Gastrocnemius medialis (tissue), 4 donors: ENCODE data around the gene RCVRN. TPM values are rescaled to one million over a fixed set of nuclear protein-coding genes. Genes with fewer than 3 reads are reported as not detected.

ENCODE experiments used
- ATAC-seq, 2 donors: fragments of 150-250 bp; one replicate each; pipeline ENCODE4 v1.9.1; 2016
- DNase-seq, 2 donors: peaks; one replicate each; pipeline ENCODE4 v3.0.0-alpha.2; 2019
- H3K27ac ChIP-seq, 4 donors: fragments of 200-600 bp; sonication (generic); 1 replicate in 1 of 4; 2 replicates in 3 of 4; pipeline ENCODE4 v1.5.1; 2016 to 2018; ENCODE audit warnings: mild to moderate bottlenecking in 2 of 4, moderate library complexity in 1 of 4
- H3K27me3 ChIP-seq, 3 donors: fragments of 200-600 bp; sonication (generic) in 2 of 3; 1 replicate in 1 of 3; 2 replicates in 2 of 3; pipeline versions ENCODE4 v1.5.1 to v1.6.0; 2016 to 2019; ENCODE audit warnings: mild to moderate bottlenecking in 1 of 3, moderate library complexity in 1 of 3
- H3K36me3 ChIP-seq, 2 donors: fragments of 200-600 bp; sonication (generic) in 1 of 2; one replicate each; pipeline ENCODE4 v1.5.1; 2017 to 2018
- H3K4me1 ChIP-seq, 2 donors: fragments of 200-600 bp; sonication (generic) in 1 of 2; one replicate each; pipeline ENCODE4 v1.5.1; 2016 to 2017; ENCODE audit warnings: mild to moderate bottlenecking in 2 of 2
- H3K4me3 ChIP-seq, 4 donors: fragments of 200-600 bp; sonication (generic) in 3 of 4; 1 replicate in 1 of 4; 2 replicates in 3 of 4; pipeline ENCODE4 v1.5.1; 2016 to 2019; ENCODE audit warnings: mild to moderate bottlenecking in 2 of 4
- H3K9me3 ChIP-seq, 3 donors: fragments of 200-600 bp; sonication (generic) in 2 of 3; 1 replicate in 1 of 3; 2 replicates in 2 of 3; pipeline ENCODE4 v1.5.1; 2016 to 2019
- POLR2A ChIP-seq, 2 donors: fragments of 450-650 bp; IDR thresholded peaks; one replicate each; pipeline ENCODE4 v1.6.1; 2017; ENCODE audit warnings: antibody characterized with exemption in 2 of 2, mild to moderate bottlenecking in 2 of 2, moderate library complexity in 2 of 2
- in situ Hi-C, 4 donors: fragments of 200-750 bp; cut with MboI; loops; one replicate each; pipeline versions ENCODE4 v1.15.0 to v1.8.0; 2017; ENCODE audit warnings: low sequenced_read_pairs in 4 of 4
- intact Hi-C: fragments of 100-400 bp; cut with DNase I; formaldehyde crosslinking; loops from one replicate; pipeline ENCODE4 v1.15.1; 2023; ENCODE audit warnings: low total_unique reads
- total RNA-seq, 4 donors: library from RNA; depleted of rRNA; stranded (reverse); fragments of >200 nt; gene quantifications; one replicate each; pipeline versions ENCODE4 v1.1.0 to v1.2.3, GENCODE V29; 2016
- TF ChIP-seq, protein P1 (sequence below), 5 experiments: fragments of 450-650 bp in 3 of 5; fragments of 200-600 bp in 2 of 5; sonication (generic) in 2 of 5; IDR thresholded peaks in 4 of 5; conservative IDR thresholded peaks in 1 of 5; 1 replicate in 4 of 5; 2 replicates in 1 of 5; pipeline ENCODE4 v1.5.1; 2016 to 2019; ENCODE audit warnings: antibody characterized with exemption in 5 of 5, mild to moderate bottlenecking in 3 of 5, moderate library complexity in 3 of 5

Gene RCVRN
- total RNA-seq, 4 donors from 2014 or later = not detected

DNA sequence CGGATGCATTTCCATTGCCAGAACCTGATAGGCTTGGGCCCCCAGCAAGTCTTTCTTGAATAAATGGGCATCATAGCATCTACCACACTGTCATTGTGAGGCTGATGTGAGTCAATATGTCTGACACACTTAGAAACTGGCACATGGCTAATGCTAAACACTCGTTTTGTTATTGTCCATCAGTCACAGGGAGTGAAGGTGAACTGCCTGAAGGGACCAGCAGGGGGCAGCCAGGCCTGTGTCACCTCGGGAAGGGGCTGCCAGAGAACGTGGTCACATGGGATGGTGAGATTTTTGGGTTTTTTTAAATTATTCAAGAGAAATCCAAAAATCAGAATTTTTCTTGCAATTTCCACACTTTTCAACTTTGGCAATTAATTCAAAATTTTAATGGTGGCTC lies 831 bp upstream of the RCVRN start:
- H3K36me3 ChIP-seq = no peaks in the 10 kb centered on the region
- H3K27me3 ChIP-seq = peaks cover 0 to 7% (median 0%) of the 10 kb centered on the region in 3 donors
- no peaks in the 10 kb centered on the region for H3K9me3 ChIP-seq
- no peaks in the 10 kb centered on the region for H3K4me1 ChIP-seq
- in situ Hi-C loops (loop anchor here in 3 of 4 donors (25.0 kb wide), 3 partner anchors 94 to 706 kb away; partner anchors contain the start of gene GSG1L2 (in 1 of the 3)), intact Hi-C loops (no loop called here)
- DNase-seq (no peak), ATAC-seq (no peak)
- TF ChIP-seq, protein P1, sequence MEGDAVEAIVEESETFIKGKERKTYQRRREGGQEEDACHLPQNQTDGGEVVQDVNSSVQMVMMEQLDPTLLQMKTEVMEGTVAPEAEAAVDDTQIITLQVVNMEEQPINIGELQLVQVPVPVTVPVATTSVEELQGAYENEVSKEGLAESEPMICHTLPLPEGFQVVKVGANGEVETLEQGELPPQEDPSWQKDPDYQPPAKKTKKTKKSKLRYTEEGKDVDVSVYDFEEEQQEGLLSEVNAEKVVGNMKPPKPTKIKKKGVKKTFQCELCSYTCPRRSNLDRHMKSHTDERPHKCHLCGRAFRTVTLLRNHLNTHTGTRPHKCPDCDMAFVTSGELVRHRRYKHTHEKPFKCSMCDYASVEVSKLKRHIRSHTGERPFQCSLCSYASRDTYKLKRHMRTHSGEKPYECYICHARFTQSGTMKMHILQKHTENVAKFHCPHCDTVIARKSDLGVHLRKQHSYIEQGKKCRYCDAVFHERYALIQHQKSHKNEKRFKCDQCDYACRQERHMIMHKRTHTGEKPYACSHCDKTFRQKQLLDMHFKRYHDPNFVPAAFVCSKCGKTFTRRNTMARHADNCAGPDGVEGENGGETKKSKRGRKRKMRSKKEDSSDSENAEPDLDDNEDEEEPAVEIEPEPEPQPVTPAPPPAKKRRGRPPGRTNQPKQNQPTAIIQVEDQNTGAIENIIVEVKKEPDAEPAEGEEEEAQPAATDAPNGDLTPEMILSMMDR (IDR thresholded peaks at IDR 0.05 in 4 of 5, conservative IDR thresholded peaks at IDR 0.05 in 1 of 5) = peak in 2 of 5 experiments; percentile 18 to 23
- no peak for TF ChIP-seq POLR2A (IDR thresholded peaks at IDR 0.05)
- H3K4me3 ChIP-seq = no peak overlapping the region
- H3K27ac ChIP-seq = no peak overlapping the region

DNA sequence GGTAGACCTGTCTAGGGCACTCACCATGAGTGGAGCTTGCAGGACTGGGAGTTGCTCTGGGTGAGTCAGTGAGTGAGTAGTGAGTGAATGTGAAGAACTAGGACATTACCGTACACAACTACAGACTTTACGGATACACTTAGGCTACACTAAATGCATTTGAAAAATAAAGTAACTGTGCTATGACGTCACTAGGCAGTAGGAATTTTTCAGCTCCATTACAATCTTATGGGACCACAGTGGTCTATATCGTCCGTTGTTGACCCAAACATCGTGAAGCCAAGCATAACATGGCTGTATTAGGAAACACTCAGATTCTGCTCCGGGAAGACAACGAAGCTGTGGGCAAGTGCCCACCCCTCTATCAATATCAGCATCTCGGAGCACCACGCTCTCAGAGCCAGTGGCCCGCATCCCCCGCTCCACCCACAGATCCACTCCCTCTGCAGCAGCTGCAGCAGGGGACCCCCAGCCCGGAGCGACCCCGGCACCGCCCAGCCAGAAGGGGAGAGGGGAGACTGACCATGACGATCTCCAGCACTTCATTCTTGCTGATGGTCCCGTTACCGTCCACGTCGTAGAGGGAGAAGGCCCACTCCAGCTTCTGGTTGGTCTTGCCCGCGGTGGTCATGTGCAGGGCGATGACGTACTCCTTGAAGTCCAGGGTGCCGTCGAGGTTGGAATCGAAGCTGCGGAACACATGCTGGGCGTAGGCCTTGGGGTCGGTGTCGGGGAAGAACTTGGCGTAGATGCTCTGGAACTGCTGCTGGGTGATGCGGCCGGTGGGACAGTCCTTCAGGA lies 594 bp downstream of the RCVRN start:
- DNase-seq = no peak
- no peaks in the 10 kb centered on the region for H3K36me3 ChIP-seq
- TF ChIP-seq, protein P1 (IDR thresholded peaks at IDR 0.05 in 4 of 5, conservative IDR thresholded peaks at IDR 0.05 in 1 of 5) = no peak
- TF ChIP-seq POLR2A (IDR thresholded peaks at IDR 0.05) = no peak
- H3K27ac ChIP-seq = no peak overlapping the region
- H3K4me1 ChIP-seq = no peaks in the 10 kb centered on the region
- H3K4me3 ChIP-seq = no peak overlapping the region
- H3K9me3 ChIP-seq = no peaks in the 10 kb centered on the region
- in situ Hi-C loops = loop anchor here in 3 of 4 donors (25.0 kb wide), 3 partner anchors 92 to 708 kb away; partner anchors contain the start of gene GSG1L2 (in 1 of the 3)
- H3K27me3 ChIP-seq = peaks cover 0 to 6% (median 0%) of the 10 kb centered on the region in 3 donors
- no peak for ATAC-seq
- intact Hi-C loops = no loop called here

DNA sequence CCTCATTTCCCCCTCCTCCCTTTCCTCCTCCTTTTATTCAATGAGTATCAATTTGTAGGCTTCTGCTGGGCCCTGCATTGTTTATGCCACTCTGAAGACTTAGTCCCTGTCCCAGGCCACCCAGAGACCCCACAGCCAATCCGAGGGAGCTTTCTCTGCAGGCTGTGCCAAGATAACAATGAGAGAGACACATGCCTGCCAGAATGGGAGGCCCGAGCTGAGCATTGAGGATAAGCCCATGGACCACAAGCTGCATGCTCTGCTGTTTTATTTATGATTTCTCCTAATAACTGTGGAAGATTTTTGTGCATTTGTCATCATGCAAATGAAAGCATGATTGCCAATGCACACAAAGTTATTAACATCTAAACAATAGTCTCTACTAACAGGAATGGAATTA lies 3.0 kb downstream of the RCVRN start:
- in situ Hi-C loops = loop anchor here in 3 of 4 donors (25.0 kb wide), 3 partner anchors 90 to 710 kb away; partner anchors contain the start of gene GSG1L2 (in 1 of the 3)
- ATAC-seq = no peak

DNA sequence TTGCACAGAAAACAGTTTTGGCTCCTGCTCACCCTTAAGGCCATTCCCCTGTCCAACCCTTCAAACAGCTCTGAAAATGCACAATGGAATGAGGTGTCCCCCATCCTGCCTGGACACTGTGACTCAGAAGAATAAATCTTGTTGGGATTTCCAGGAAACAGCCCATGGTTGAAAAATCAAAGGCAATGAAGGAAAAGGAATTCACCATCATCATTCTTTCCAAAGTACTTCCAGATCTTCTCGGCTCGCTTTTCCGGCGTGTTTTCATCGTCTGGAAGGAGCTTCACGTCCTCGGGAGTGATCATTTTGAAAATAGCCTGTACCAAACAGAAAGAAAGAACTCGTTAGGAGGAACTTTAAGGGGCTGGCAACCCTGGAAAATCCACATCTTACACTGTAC lies 4.3 kb downstream of the RCVRN start:
- ATAC-seq (peak in 1 of 2 donors; percentile 27), DNase-seq (no peak)
- H3K4me1 ChIP-seq = no peaks in the 10 kb centered on the region
- no peaks in the 10 kb centered on the region for H3K9me3 ChIP-seq
- H3K27me3 ChIP-seq = no peaks in the 10 kb centered on the region
- in situ Hi-C loops (loop anchor here in 3 of 4 donors (25.0 kb wide), 3 partner anchors 88 to 712 kb away; partner anchors contain the start of gene GSG1L2 (in 1 of the 3)), intact Hi-C loops (no loop called here)
- TF ChIP-seq, protein P1 (IDR thresholded peaks at IDR 0.05 in 4 of 5, conservative IDR thresholded peaks at IDR 0.05 in 1 of 5) = no peak
- no peak for TF ChIP-seq POLR2A (IDR thresholded peaks at IDR 0.05)
- no peak overlapping the region for H3K4me3 ChIP-seq
- H3K27ac ChIP-seq = peak overlapping the region in 1 of 4 donors; percentile 29
- H3K36me3 ChIP-seq = no peaks in the 10 kb centered on the region

More for the DNA sequence above, 3.0 kb downstream of the RCVRN start:
- no peak for DNase-seq
- no peaks in the 10 kb centered on the region for H3K36me3 ChIP-seq
- no peak overlapping the region for H3K4me3 ChIP-seq
- no peak for TF ChIP-seq POLR2A (IDR thresholded peaks at IDR 0.05)
- TF ChIP-seq, protein P1 (IDR thresholded peaks at IDR 0.05 in 4 of 5, conservative IDR thresholded peaks at IDR 0.05 in 1 of 5) = no peak
- no peaks in the 10 kb centered on the region for H3K27me3 ChIP-seq
- no peaks in the 10 kb centered on the region for H3K4me1 ChIP-seq
- intact Hi-C loops = no loop called here
- no peaks in the 10 kb centered on the region for H3K9me3 ChIP-seq
- no peak overlapping the region for H3K27ac ChIP-seq
